GM12878 (cell line): ENCODE data around the gene IGF2R. TPM values are rescaled to one million over a fixed set of nuclear protein-coding genes. Genes with fewer than 3 reads are reported as not detected.

Source experiments
- ATAC-seq: fragments of 200-7000 bp; cut with Tn5 transposase; 3 replicates; pipeline ENCODE4 v1.9.1; 2020; ENCODE audit warnings: mild to moderate bottlenecking, moderate library complexity
- BruUV-seq: library from RNA; stranded (reverse); fragments of 400-500 nt; replicated peaks from 2 replicates; lab custom pipeline; 2021; lab: Mats Ljungman, UMichigan
- CTCF ChIA-PET: fragments of 300-600 bp; sonication (Branson Sonifier 250); formaldehyde crosslinking; extraction: SDS; loops from one replicate; lab custom pipeline; 2021; ENCODE audit warnings: inconsistent platforms; lab: Yijun Ruan, JAX
- POLR2A ChIA-PET: fragments of 350-600 bp; formaldehyde crosslinking; extraction: SDS; loops from one replicate; lab custom pipeline; 2021; ENCODE audit warnings: inconsistent platforms; lab: Charles Lee
- RAD21 ChIA-PET: fragments of 300-600 bp; sonication (Branson Sonifier 250); formaldehyde crosslinking; loops from one replicate; lab custom pipeline; 2023; ENCODE audit warnings: antibody characterized with exemption; ENCODE audit not compliant: unreplicated experiment; lab: Charles Lee
- SMC1A ChIA-PET: fragments of 300-600 bp; sonication (Branson Sonifier 250); formaldehyde crosslinking; loops from one replicate; lab custom pipeline; 2023; ENCODE audit not compliant: unreplicated experiment, uncharacterized antibody; lab: Charles Lee
- DNase-seq: peaks from one replicate; pipeline ENCODE4 v3.0.0-alpha.2; 2011; ENCODE audit warnings: low read depth, low spot score
- FAIRE-seq: peaks from 3 replicates; lab custom pipeline; 2011; peaks lifted over from hg19 to GRCh38; lab: Jason Lieb, UNC
- H2AFZ ChIP-seq: 2 replicates; pipeline ENCODE4 v1.6.0; 2011; ENCODE audit warnings: low read depth, low read length, control low read depth; ENCODE audit not compliant: control insufficient read depth
- H3K27ac ChIP-seq: 2 replicates; pipeline ENCODE4 v1.5.1; 2011; ENCODE audit warnings: control low read depth; ENCODE audit not compliant: control insufficient read depth, insufficient read depth
- H3K27me3 ChIP-seq, 2 experiments: replicated peaks in 1 of 2; 2 replicates each; pipeline versions ENCODE4 v1.6.0 to v1.6.1; 2011; ENCODE audit warnings: low read length in 1 of 2; ENCODE audit not compliant: control insufficient read depth in 2 of 2, insufficient read depth in 2 of 2
- H3K36me3 ChIP-seq, 2 experiments: 2 replicates each; pipeline ENCODE4 v1.5.1; 2011; ENCODE audit warnings: low read length in 1 of 2; ENCODE audit not compliant: control insufficient read depth in 2 of 2, insufficient read depth in 2 of 2
- H3K4me1 ChIP-seq: 2 replicates; pipeline ENCODE4 v1.6.1; 2011; ENCODE audit warnings: mild to moderate bottlenecking, low read length, moderate library complexity, mixed read lengths; ENCODE audit not compliant: control insufficient read depth, insufficient read depth
- H3K4me2 ChIP-seq: 2 replicates; pipeline ENCODE4 v1.6.0; 2011; ENCODE audit warnings: control low read depth; ENCODE audit not compliant: control insufficient read depth, insufficient read depth
- H3K4me3 ChIP-seq: fragments of 200-600 bp; sonication (generic); 2 replicates; pipeline ENCODE4 v1.5.1; 2016
- H3K79me2 ChIP-seq: 2 replicates; pipeline ENCODE4 v1.6.0; 2011; ENCODE audit warnings: low read length; ENCODE audit not compliant: control insufficient read depth, insufficient read depth
- H3K9ac ChIP-seq: 2 replicates; pipeline ENCODE4 v1.8.0; 2011; ENCODE audit warnings: low read length, control low read depth, mixed read lengths; ENCODE audit not compliant: control insufficient read depth, insufficient read depth
- H3K9me3 ChIP-seq: replicated peaks from 3 replicates; pipeline ENCODE4 v1.5.1; 2011; ENCODE audit warnings: mild to moderate bottlenecking, low read length; ENCODE audit not compliant: control insufficient read depth, insufficient read depth
- H4K20me1 ChIP-seq: 2 replicates; pipeline ENCODE4 v1.6.0; 2011; ENCODE audit not compliant: control insufficient read depth, insufficient read depth
- BCL11A ChIP-seq: IDR thresholded peaks from 2 replicates; pipeline ENCODE4 v1.6.1; 2011; ENCODE audit warnings: low read depth, low read length
- CHD1 ChIP-seq: IDR thresholded peaks from 2 replicates; pipeline ENCODE4 v1.6.1; 2012; ENCODE audit warnings: low read depth, low read length, improper control_type of control experiment
- EGR1 ChIP-seq, 2 experiments: IDR thresholded peaks; 1 replicate in 1 of 2; 2 replicates in 1 of 2; pipeline ENCODE4 v1.6.1; 2011 to 2012; ENCODE audit warnings: low read depth in 2 of 2, low read length in 2 of 2, borderline replicate concordance in 1 of 2, mild to moderate bottlenecking in 1 of 2, moderate library complexity in 1 of 2
- ELK1 ChIP-seq: IDR thresholded peaks from 2 replicates; pipeline ENCODE4 v1.6.1; 2012; ENCODE audit warnings: low read depth, low read length, improper control_type of control experiment
- HDAC2 ChIP-seq: fragments of 200-600 bp; sonication (generic); IDR thresholded peaks from 2 replicates; pipeline ENCODE4 v1.6.1; 2017
- IRF3 ChIP-seq: fragments of 450-650 bp; IDR thresholded peaks from 2 replicates; pipeline ENCODE4 v1.6.1; 2014; ENCODE audit warnings: mild to moderate bottlenecking
- KAT2A ChIP-seq: conservative IDR thresholded peaks from 2 replicates; pipeline ENCODE4 v1.6.1; 2011; ENCODE audit warnings: low read depth, low read length; ENCODE audit not compliant: control insufficient read depth
- PML ChIP-seq: IDR thresholded peaks from 2 replicates; pipeline ENCODE4 v1.6.1; 2012; ENCODE audit warnings: low read length, inconsistent platforms
- POU2F2 ChIP-seq: IDR thresholded peaks from 3 replicates; pipeline ENCODE4 v1.6.1; 2011; ENCODE audit warnings: low read depth, mild to moderate bottlenecking, low read length, borderline replicate concordance
- RAD51 ChIP-seq: fragments of 450-650 bp; IDR thresholded peaks from 2 replicates; pipeline ENCODE4 v1.6.1; 2016; ENCODE audit warnings: moderate library complexity, mild to moderate bottlenecking, inconsistent platforms
- RCOR1 ChIP-seq: conservative IDR thresholded peaks from 2 replicates; pipeline ENCODE4 v1.6.1; 2012; ENCODE audit warnings: low read depth, low read length, improper control_type of control experiment
- RELA ChIP-seq: fragments of 450-650 bp; IDR thresholded peaks from 2 replicates; pipeline ENCODE4 v1.8.0; 2014; ENCODE audit warnings: borderline replicate concordance; ENCODE audit not compliant: partially characterized antibody
- SIN3A ChIP-seq: IDR thresholded peaks from 2 replicates; pipeline ENCODE4 v1.6.1; 2012; ENCODE audit warnings: low read depth, low read length, improper control_type of control experiment
- SP1 ChIP-seq: IDR thresholded peaks from one replicate; pipeline ENCODE4 v1.6.1; 2011; ENCODE audit warnings: low read depth, low read length
- SUPT20H ChIP-seq: IDR thresholded peaks from 2 replicates; pipeline ENCODE4 v1.6.1; 2011; ENCODE audit warnings: low read depth, mild to moderate bottlenecking, low read length, moderate library complexity, borderline replicate concordance; ENCODE audit not compliant: control insufficient read depth
- TCF7 ChIP-seq: IDR thresholded peaks from 2 replicates; pipeline ENCODE4 v1.6.1; 2014; ENCODE audit warnings: antibody characterized with exemption, borderline replicate concordance
- ZNF24 ChIP-seq: fragments of 450-650 bp; IDR thresholded peaks from 2 replicates; pipeline ENCODE4 v1.6.1; 2017; ENCODE audit warnings: antibody characterized with exemption, mild to moderate bottlenecking
- WGBS: methylation state at CpG from one replicate; pipeline ENCODE4 v1.1.6; 2016; ENCODE audit warnings: low lambda C conversion rate; ENCODE audit not compliant: insufficient replicate concordance, insufficient coverage; ENCODE audit errors: missing lambda C conversion rate; 5-methylcytosine and 5-hydroxymethylcytosine counted together
- in situ Hi-C: fragments of 300-500 bp; cut with MboI; formaldehyde crosslinking; loops from 9 replicates; pipeline ENCODE4 v1.14.3; 2018; ENCODE audit warnings: mixed read lengths
- intact Hi-C: fragments of 100-400 bp; cut with micrococcal nuclease; formaldehyde crosslinking; loops from one replicate; pipeline ENCODE4 v1.14.2; 2022; ENCODE audit not compliant: unreplicated experiment
- polyA plus RNA-seq, 11 experiments: library from polyadenylated mRNA; depleted of rRNA in 4 of 11; unstranded in 6 of 11; stranded (reverse) in 5 of 11; fragments of >200 nt; fragmentation: Nextera tagmentation in 4 of 11; fragmentation: Illumina TruSeq in 1 of 11; extraction: Ambion mirVana in 4 of 11; extraction: Trizol in 1 of 11; gene quantifications; 1 replicate in 1 of 11; 2 replicates in 10 of 11; pipeline versions ENCODE4 v1.2.1 to v1.2.3, GENCODE V29; 2011 to 2016; ENCODE audit warnings: inconsistent platforms in 2 of 11, missing spikeins in 2 of 11, low read depth in 1 of 11
- total RNA-seq, 4 experiments: library from RNA; depleted of rRNA in 3 of 4; stranded (reverse); fragments of >200 nt in 3 of 4; fragmentation: Illumina TruSeq in 1 of 4; extraction: Trizol in 1 of 4; gene quantifications; 2 replicates each; pipeline versions ENCODE4 v1.2.1 to v1.2.3, GENCODE V29; 2013 to 2021
- TF ChIP-seq, protein P1 (sequence below): fragments of 450-650 bp; IDR thresholded peaks from 2 replicates; pipeline ENCODE4 v1.6.1; 2016; ENCODE audit warnings: mild to moderate bottlenecking
- TF ChIP-seq, protein P2 (sequence below): IDR thresholded peaks from 2 replicates; pipeline ENCODE4 v1.6.1; 2012; ENCODE audit warnings: low read depth, low read length, improper control_type of control experiment
- TF ChIP-seq, protein P3 (sequence below): IDR thresholded peaks from 2 replicates; pipeline ENCODE4 v1.6.1; 2012; ENCODE audit warnings: mild to moderate bottlenecking, low read depth, low read length

IGF2R gene
- total and polyA plus RNA-seq, 10 of the 15 experiments (the other 5 are each of a cell fraction or from before 2014, with no cell fraction given), result 1.00 to 40.1 (median 16.8) TPM

- DNase-seq, result no peak
- TF ChIP-seq, protein P1, sequence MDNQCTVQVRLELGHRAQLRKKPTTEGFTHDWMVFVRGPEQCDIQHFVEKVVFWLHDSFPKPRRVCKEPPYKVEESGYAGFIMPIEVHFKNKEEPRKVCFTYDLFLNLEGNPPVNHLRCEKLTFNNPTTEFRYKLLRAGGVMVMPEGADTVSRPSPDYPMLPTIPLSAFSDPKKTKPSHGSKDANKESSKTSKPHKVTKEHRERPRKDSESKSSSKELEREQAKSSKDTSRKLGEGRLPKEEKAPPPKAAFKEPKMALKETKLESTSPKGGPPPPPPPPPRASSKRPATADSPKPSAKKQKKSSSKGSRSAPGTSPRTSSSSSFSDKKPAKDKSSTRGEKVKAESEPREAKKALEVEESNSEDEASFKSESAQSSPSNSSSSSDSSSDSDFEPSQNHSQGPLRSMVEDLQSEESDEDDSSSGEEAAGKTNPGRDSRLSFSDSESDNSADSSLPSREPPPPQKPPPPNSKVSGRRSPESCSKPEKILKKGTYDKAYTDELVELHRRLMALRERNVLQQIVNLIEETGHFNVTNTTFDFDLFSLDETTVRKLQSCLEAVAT, result no peak
- no peak for TF ChIP-seq SUPT20H
- TF ChIP-seq TCF7, result no peak
- no peak for TF ChIP-seq SIN3A
- no peak for TF ChIP-seq PML
- TF ChIP-seq, protein P2, sequence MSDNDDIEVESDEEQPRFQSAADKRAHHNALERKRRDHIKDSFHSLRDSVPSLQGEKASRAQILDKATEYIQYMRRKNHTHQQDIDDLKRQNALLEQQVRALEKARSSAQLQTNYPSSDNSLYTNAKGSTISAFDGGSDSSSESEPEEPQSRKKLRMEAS, result no peak
- TF ChIP-seq HDAC2, result no peak
- no peak for TF ChIP-seq SP1
- TF ChIP-seq ZNF24, result no peak
- TF ChIP-seq, protein P3, sequence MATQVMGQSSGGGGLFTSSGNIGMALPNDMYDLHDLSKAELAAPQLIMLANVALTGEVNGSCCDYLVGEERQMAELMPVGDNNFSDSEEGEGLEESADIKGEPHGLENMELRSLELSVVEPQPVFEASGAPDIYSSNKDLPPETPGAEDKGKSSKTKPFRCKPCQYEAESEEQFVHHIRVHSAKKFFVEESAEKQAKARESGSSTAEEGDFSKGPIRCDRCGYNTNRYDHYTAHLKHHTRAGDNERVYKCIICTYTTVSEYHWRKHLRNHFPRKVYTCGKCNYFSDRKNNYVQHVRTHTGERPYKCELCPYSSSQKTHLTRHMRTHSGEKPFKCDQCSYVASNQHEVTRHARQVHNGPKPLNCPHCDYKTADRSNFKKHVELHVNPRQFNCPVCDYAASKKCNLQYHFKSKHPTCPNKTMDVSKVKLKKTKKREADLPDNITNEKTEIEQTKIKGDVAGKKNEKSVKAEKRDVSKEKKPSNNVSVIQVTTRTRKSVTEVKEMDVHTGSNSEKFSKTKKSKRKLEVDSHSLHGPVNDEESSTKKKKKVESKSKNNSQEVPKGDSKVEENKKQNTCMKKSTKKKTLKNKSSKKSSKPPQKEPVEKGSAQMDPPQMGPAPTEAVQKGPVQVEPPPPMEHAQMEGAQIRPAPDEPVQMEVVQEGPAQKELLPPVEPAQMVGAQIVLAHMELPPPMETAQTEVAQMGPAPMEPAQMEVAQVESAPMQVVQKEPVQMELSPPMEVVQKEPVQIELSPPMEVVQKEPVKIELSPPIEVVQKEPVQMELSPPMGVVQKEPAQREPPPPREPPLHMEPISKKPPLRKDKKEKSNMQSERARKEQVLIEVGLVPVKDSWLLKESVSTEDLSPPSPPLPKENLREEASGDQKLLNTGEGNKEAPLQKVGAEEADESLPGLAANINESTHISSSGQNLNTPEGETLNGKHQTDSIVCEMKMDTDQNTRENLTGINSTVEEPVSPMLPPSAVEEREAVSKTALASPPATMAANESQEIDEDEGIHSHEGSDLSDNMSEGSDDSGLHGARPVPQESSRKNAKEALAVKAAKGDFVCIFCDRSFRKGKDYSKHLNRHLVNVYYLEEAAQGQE, result no peak
- TF ChIP-seq CHD1, result no peak
- no peak for TF ChIP-seq BCL11A
- TF ChIP-seq ELK1, result no peak
- TF ChIP-seq RCOR1, result no peak
- no peak for TF ChIP-seq IRF3
- no peak for TF ChIP-seq KAT2A
- TF ChIP-seq RAD51, result no peak
- no peak for TF ChIP-seq POU2F2
- TF ChIP-seq EGR1 (IDR thresholded peaks at IDR 0.05; ENCODE audit: borderline replicate concordance in 1 of 2, low read depth in 2 of 2, low read length in 2 of 2), result no peak
- no peak for TF ChIP-seq RELA
- TF ChIP-seq, all 136 proteins: peak for 0
- ChIA-PET RAD21 (no interaction called here), CTCF (no interaction called here), POLR2A (no interaction called here), SMC1A (interaction anchor here (2.1 kb wide), 1 partner anchor 9 kb away, joined by 5 read pairs; no protein-coding TSS in a partner anchor)
- no TSS peak for BruUV-seq
- Histone ChIP-seq H3K9me3 (no peaks in the 10 kb centered on the region), H3K4me2 (no peak overlapping the region), H2AFZ (no peak overlapping the region), H3K79me2 (no peaks in the 10 kb centered on the region), H3K4me1 (no peaks in the 10 kb centered on the region), H3K4me3 (no peak overlapping the region), H3K9ac (no peak overlapping the region), H4K20me1 (no peaks in the 10 kb centered on the region), H3K27me3 (no peaks in the 10 kb centered on the region), H3K27ac (no peak overlapping the region), H3K36me3 (peaks cover 16 to 22% of the 10 kb centered on the region in 2 experiments)
- intact Hi-C loops (no loop called here), in situ Hi-C loops (no loop called here)
- WGBS, result 91% methylated on average over 5 of the region's 5 CpGs
- no peak for FAIRE-seq
- no peak for ATAC-seq
Measured at GRCh38 chr6:160085226-160085625, 116.3 kb downstream of the IGF2R start.
